GM21515 (cell line): Measurements from ENCODE around the gene UBE2D1.

Experiments used
- ATAC-seq: cut with Tn5 transposase; IDR thresholded peaks from one replicate; pipeline ENCODE4 v1.9.1; 2021; ENCODE audit not compliant: unreplicated experiment

UBE2D1 gene

DNA sequence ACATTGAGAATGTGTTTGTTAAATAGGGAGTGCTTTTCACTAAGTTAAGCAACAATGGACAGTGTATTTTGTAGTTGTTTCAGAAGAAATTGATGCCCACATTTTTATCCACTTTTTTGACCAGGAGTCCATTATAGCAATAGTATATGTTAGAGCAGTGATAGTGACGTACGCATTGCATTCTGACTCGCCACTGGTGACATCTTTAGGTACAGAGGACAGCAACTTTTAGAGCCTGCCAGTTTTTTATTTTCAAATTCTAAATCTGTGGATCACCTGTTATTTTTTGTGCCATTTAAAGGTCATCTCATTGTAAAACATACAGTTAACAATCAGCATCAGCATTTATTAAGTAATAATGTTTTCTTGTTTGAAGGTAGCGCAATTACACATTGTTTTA lies 1.4 kb downstream of the UBE2D1 start:
- no peak for ATAC-seq

DNA sequence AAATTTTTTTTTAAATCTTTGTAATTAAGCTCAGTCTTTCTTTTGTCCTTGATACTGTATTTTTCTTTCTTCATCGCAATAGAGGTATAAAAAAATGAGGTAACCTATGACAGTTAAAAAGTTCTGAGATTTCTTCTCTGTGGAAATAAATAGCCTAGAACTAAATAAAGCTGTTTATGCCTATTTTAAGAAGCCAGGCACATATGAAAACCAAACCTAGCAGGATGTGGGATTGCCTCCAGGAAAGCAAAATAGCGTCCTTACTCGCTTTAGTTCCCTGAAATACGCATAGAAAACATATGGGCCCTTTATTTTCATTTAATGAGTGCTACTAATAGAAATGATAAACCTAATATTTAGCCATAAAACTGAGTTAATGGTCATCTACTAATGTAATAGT lies 6.6 kb downstream of the UBE2D1 start:
- ATAC-seq = no peak

DNA sequence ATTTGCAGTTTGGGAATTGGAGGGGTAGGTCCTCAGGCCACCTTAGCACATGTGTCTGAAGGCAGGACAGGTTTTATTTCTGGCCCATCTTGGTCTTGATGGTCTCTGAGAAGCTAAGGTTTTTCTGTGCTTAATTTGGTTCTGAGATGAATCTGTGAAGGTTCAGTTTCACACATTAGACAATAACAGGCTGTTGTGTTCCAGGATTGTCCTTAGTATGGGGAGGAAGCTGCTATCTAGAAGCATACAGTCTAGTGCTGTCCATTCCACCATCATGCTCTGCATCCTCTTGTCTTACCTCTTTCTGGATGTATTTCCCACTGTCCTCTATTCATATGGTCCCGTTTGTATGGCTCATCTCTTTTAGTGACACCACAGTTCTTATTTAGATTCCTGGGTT lies 7.1 kb downstream of the UBE2D1 start:
- no peak for ATAC-seq

DNA sequence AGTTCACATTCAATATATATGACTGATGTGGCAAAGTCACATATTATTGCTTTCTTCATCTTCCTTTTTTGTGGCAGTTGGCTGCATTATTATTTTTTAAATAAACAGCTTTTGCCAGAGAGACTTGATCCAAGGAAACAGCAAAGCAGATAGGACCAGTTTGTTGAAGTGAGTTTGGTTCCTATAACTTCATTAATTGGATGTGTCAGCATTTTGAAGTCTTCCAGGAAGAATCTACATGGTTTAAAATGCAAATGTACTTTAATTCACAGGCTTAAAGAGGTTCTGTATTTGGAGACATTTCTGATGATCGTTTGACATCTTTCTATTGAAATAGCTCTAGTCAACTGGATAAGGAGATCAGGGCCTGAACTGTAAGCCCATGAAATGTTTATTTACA lies 13.2 kb downstream of the UBE2D1 start:
- ATAC-seq = no peak

DNA sequence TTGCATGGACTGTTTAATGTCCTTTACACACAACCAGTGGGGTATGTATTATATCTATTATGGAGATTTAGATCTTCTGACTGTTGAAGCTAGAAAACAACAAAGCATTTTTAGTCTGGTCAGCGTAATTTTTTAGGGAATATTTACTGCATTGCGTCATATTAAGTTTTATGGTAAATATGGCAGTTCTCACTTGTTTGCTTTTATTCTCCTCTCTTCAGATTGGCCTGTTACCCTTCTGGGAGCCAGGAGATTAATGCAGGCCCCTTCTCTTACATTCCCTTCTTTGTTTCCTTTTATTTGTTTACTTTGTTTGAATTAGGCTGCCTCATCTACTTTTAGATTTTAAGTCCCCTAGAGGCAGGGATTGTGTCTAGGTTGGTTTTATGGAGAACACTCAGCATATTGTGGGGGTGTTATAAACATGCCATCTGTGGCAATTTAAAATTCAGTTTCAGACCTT lies 13.8 kb downstream of the UBE2D1 start:
- ATAC-seq = no peak

DNA sequence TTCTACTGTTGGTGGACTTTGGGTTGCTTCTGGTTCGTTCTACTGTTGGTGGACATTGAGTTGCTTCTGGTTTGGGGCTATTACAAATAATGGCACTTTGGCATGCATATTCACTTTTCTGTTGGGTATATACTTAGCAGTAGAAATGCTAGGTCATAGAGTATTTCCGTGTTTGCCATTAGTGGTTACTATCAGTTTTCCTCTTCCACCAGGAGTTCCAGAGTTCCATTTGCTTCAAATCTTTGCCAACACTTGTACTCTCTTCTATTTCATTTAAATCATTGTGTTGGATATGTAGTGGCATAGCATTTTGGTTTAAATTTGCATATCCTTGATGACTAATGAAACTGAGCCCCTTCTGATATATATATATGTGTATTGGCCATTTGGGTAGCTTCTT lies 15.2 kb downstream of the UBE2D1 start:
- ATAC-seq = no peak

DNA sequence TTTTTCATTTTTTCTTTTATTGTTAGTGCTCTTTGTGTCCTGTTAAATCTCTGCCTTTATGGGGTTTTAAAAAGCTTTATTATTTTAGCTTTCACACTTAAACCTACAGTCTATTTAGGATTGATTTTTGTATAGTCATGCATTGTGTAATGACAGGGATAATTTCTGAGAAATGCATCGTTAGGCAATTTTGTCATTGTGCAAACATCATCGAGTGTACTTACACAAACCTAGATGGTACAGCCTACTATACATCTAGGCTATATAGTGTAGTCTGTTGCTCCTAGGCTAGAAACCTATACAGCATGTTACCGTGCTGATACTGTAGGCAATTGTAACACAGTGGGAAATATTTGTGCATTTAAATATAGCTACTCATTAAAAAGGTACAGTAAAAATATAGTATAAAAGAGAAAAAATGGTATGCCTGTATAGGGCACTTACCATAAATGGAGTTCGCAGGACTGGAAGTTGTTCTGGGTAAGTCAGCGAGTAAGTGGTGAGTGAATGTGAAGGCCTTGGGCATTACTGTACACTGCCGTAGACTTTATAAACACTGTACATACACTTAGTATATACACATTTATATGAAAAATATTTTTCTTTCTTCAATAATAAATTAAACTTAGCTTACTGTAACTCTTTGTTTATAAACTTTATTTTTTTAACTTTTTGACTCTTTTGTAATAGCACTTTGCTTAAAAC lies 16.0 kb downstream of the UBE2D1 start:
- ATAC-seq = no peak

DNA sequence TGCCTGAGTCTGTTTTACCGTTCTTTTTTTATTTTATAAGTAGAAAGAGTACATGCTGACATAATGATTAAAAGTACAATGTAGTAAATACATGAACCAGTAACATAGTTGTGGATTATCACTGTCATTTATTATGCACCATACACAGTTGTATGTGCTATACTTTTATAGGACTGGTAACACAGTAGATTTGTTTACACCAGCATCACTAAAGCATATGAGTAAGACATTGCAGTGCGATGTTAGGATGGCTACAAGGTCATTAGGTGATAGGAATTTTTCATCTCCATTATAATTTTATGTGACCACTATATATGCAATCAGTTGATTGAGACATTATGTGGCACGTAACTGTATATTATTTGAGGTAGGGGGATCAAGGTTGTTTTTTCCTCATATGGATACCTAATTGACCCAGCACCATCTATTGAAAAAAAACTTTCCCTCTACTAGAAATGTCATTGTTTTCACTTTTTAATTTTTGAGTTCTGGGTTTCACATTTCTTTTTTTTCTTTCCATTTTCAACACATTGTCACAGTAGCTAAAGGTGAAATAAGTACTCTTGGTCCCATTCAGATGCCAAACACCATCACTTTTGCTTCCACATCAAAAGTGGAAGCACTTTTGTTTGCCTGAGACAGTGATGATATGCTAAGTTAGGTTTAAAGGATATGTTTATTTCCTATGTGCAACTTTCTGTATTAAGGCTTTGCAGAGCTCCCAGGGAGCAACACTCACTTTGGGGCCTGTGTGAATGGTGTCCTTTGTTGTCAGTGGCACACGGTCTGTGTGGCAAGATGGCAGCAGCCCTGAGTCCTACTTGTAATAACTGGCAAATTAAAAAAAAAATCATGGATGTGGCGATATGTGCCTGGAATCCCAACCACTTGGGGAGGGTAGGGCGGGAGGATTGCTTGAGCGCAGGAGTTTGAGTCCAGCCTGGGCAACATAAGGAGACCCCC lies 17.1 kb downstream of the UBE2D1 start:
- ATAC-seq = no peak

DNA sequence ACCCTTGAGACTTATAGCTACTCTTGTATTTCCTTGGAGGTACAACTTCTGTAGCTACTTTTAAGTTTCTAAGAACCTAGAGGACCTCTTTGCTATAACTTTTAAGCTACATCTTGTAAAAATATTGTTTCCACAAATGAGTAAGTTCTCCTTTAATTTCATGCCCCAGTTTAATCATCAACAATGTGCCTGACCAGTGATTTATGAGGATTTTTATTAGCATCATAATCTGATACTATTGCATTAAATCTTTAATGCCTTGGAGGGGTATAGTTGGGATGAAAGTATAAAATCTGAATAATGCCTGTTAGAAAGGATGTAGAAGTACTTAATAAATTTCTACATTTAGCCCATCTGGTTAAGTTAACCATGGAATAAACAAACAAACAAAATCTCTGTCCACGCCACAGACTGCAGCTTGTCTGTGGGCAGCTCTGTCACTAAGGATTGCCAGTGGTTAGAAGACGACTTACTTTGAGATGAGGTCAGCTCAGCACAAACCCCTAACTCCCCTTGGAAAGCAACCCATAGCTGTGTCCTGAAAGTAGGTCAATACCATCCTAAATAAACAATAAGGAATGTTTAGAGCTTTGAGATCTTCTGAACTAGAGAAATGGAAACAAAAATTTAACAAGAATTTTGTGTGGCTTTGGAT lies 18.3 kb downstream of the UBE2D1 start:
- ATAC-seq = no peak

DNA sequence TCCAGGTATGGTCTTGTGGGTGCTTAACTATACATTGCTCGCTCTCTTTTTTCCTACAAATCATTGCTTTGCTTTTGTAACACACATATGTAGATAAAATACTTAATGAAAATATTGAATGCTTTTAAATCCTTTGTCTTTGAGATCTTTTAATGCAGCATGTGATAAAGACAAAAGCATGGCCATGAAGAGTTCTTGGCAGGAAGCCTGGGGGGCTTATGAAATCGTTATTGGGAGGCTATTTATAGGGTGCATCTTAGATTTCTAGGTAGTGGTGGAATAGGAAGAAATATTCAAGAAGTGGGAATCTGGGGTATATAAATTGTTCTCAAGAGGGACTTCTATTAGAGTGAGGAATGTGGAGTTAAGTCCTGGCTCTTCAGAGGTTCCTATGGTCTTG lies 21.9 kb downstream of the UBE2D1 start:
- no peak for ATAC-seq

DNA sequence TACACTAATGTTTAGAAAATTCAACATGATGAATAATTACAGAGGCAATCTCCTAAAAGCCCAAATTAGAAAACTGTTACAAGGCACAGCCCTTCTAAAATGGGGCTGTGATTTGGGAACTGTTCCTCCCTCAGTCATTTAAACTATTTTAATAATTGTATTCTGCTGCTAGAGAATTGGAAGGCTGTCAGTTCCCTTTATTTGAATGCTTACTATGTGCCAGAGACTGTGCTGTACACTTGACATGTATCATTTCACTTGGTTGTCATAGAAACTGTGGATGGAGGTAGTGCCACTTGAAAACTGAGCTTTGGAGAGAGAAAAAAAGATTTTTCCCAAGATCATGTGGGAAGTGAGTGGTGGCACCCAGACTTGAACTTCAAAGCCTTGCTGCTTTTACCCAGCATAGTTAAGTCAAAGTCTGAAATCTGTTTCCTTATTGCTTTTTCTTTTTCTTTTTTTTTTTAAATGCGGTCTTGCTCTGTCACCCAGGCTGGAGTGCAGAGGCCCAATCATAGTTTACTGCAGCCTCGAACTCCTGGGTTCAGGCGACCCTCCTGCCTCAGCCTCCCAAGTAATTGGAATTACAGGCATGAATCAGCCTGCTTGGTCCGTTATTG lies 23.6 kb downstream of the UBE2D1 start:
- no peak for ATAC-seq

DNA sequence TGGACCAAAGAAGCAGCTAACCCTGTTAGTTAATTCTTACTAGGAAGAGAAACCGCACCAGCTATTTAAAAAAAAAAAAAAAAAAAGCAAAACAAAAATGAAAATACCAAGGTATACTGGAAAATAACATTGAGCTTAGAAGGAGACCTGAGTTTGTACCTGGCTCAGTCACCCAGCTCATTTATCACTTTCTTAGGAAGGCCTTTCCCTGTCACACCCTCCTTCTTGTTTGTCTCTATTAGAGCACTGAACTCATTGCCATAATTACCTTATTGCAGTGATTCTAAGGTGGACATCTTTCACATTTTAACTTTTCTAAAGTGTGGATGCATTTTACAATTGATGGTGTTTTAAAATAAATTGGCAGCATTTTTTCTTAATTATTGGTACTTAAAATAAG lies 24.1 kb downstream of the UBE2D1 start:
- ATAC-seq = no peak

DNA sequence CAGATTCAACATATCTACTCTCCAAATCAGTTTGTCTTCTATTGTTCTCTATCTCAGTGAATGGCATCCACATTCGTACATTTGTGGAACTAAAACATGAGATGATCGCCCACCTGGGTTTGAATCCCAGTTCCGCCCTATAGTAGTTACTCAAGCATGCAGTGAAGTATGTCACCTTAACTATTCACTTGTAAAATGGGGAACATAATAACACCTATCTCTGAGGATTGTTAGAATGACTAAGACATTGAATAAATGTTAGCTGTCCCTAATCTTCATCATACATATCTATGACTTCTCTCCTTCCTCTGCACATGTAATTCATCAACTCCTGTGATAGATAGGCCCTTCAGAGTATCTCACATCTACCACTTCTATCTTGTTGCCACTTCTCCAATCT lies 24.7 kb downstream of the UBE2D1 start:
- no peak for ATAC-seq

DNA sequence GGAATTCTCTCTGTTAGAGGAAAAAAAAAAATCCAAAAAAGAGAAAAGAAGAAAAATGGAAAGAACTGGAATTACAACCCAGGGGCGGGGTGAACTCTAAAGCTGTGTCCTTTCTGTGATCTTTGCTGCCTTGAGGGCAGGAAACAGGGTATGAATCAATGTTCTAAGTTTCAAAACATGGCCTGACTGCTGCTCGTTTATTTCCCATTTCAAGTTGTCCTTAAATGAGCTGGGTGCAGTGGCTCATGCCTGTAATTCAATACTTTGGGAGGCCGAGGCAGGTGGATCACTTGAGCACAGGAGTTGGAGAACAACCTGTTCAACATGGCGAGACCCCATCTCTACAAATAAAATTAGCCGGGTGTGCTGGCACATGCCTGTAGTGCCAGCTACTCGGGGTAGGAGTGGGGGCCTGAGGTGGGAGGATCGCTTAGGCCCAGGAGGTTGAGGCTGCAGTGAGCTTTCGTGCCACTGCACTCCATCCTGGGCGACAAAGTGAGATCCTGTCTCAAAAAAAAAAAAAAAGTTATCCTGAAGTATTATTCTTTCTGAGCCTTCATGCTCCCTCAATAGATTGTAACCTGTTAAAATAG lies 25.7 kb downstream of the UBE2D1 start:
- ATAC-seq = no peak

DNA sequence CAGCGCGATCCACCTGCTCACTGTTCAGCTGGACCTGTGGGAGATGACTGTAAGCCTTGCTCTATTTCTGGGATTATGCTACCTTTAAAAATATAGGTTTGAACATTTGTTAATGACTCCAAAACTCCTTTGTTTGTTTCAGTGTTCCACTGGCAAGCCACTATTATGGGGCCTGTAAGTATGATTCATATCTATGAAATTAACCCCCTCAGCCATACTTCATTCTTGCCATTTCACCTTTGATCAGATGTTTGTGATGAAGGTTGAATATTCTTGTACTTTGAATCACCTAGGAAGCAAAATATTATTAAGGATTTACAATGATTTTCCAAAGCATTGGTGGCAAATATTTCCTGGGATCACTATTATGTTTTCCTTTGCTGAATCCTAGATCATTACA lies 26.5 kb downstream of the UBE2D1 start:
- ATAC-seq = no peak

DNA sequence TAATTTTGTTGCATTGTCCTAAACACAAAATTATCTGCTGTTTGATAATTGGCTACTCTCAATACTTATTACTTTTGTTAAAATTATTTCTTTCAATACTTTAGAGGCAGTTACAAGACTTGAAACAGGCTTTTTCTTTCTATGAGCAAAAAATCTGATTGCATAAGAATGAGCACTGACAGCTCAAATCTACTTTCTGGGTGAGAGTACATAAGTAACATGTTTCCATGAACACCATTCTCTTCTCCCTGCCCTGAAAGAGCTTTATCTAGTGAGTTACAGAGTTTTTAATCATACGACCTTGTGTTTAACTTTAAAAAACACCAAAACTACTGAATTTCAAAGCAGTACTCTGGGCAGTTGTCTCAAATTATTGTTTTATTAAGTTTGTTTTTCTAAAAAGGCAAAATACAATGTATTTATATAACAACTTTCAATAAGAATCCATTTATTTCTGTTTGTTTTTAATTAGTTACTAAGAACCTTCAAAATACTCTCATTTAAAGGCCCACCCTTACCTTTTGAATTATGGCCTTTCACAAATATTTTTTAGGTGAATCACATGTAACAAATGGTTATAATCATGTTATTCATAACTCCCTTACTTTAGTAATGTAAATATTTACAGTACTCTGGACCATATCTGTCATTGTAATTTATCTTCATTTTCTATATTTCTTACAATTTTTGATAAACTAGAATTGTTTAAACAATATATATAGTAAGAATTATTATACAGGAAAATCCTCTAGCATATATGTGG lies 27.4 kb downstream of the UBE2D1 start:
- no peak for ATAC-seq

DNA sequence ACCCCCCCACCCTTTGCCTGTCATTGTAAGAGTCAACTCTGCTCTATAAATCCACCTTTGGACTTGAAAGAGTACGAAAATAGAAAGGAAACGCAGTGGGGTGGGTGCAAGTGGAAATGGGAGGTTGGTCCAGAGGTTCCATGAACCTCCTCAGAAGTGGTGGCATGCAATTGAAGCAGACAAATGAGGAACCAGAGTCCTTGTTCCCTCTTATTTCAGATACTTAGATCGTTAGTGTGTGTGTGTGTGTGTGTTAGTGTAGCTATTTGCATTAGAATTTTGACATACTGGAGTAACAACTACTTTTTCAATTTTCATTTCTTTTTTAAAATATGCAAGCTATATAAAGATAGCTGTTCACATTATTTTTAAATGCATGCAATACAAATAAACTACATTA lies 32.3 kb downstream of the UBE2D1 start:
- no peak for ATAC-seq

DNA sequence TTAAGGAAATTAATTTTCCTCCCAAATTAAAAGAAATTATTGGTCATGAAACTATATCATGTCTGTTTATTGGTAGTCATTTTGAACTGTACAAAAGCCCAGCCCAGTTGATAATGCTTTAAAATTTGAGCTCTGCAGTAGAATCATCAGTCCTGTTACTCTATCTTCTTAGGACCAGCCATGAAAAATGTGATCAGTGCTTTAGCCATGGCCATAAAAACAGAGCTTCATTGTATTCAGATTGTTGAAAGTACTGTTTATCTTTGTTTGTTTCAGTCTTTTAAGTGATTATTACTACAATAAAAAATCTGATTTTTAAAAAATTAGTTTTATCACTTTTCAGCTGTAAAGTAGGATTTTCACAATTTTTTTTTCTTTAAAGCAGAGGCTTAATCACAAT lies 36.7 kb downstream of the UBE2D1 start:
- no peak for ATAC-seq

DNA sequence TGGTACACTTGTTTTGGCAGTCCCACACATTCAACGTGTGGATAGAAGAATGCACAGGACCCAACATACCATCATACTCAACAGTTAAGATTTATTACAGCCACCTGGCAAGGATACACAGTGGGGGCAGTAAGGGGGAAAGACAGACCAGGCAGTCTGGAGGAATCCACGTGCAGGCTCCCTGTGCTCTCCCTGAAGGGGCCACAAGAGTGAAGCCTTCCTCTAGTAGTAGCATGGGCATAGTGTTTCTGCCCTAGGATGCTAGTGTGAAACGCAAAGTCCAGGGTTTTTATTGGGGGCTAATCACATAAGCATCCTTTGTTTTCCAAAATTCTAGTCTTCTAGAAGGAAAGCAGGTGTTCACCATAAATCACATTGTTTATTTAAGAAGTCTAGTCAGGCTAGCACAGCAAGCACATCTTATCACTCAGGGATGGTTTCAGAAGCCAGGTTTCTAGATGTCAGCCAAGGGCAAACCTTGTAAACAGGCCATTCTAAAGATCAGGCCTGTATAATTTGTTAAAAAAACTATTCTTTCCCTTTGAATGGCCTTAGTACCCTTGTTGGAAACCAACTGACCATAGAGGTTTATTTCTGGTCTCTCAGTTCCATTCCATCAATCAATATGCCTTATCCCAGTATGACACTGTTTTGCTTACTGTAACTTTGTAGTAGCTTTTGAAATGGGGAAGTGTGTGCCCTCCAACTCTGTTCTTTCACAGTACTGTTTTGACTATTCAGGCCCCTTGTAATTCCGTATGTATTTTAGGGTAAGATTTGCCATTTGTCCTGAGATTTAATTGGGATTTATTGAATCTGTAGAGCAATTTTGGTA lies 38.0 kb downstream of the UBE2D1 start:
- ATAC-seq = no peak
